Testis (tissue), 3 donors: ENCODE measurements around the gene IQCH. TPM values are rescaled to one million over a fixed set of nuclear protein-coding genes. Genes with fewer than 3 reads are reported as not detected.

Experiments
- DNase-seq: peaks from one replicate; pipeline ENCODE4 v3.0.0-alpha.2; 2019
- H3K27ac ChIP-seq, 2 donors: fragments of 200-600 bp; sonication (generic); one replicate each; pipeline ENCODE4 v1.5.1; 2019
- H3K27me3 ChIP-seq: fragments of 200-600 bp; sonication (generic); one replicate; pipeline ENCODE4 v1.5.1; 2019
- H3K36me3 ChIP-seq: fragments of 200-600 bp; sonication (generic); one replicate; pipeline ENCODE4 v1.5.1; 2017; ENCODE audit warnings: low read depth; ENCODE audit errors: missing control alignments
- H3K4me1 ChIP-seq: fragments of 200-600 bp; sonication (generic); one replicate; pipeline ENCODE4 v1.5.1; 2019
- H3K4me3 ChIP-seq, 2 donors: fragments of 200-600 bp; sonication (generic); one replicate each; pipeline ENCODE4 v1.5.1; 2017 to 2019
- H3K9me3 ChIP-seq: fragments of 200-600 bp; sonication (generic); one replicate; pipeline ENCODE4 v1.5.1; 2017
- POLR2A ChIP-seq: fragments of 450-650 bp; IDR thresholded peaks from one replicate; pipeline ENCODE4 v1.6.1; 2017; ENCODE audit warnings: antibody characterized with exemption, mild to moderate bottlenecking, moderate library complexity
- WGBS, 2 donors: methylation state at CpG; one replicate each; pipeline ENCODE4 v1.1.5; 2018; 5-methylcytosine and 5-hydroxymethylcytosine counted together
- intact Hi-C: fragments of 100-400 bp; cut with DNase I; formaldehyde crosslinking; loops from one replicate; pipeline ENCODE4 v1.15.1; 2023; ENCODE audit warnings: low total_unique reads
- polyA plus RNA-seq: library from polyadenylated mRNA; stranded (reverse); fragments of 350-450 nt; fragmentation: Illumina TruSeq; extraction: RNeasy Lipid Tissue Mini Kit (QIAGEN cat#74804); gene quantifications from one replicate; pipeline ENCODE4 v1.2.3, GENCODE V29; 2014; ENCODE audit warnings: low read depth, low replicate concordance; ENCODE audit not compliant: insufficient read depth
- total RNA-seq, 2 donors: library from RNA; depleted of rRNA; stranded (reverse); fragments of >200 nt; gene quantifications; one replicate each; pipeline ENCODE4 v1.2.3, GENCODE V29; 2016
- TF ChIP-seq, protein P1 (sequence below), 3 experiments: fragments of 450-650 bp in 2 of 3; fragments of 200-600 bp in 1 of 3; sonication (generic) in 1 of 3; IDR thresholded peaks; one replicate each; pipeline ENCODE4 v1.5.1; 2016 to 2019; ENCODE audit warnings: antibody characterized with exemption in 3 of 3, mild to moderate bottlenecking in 2 of 3, moderate library complexity in 1 of 3

Gene IQCH
- total and polyA plus RNA-seq, 3 donors from 2014 or later: 23.5 to 42.2 (median 31.9) TPM

DNA sequence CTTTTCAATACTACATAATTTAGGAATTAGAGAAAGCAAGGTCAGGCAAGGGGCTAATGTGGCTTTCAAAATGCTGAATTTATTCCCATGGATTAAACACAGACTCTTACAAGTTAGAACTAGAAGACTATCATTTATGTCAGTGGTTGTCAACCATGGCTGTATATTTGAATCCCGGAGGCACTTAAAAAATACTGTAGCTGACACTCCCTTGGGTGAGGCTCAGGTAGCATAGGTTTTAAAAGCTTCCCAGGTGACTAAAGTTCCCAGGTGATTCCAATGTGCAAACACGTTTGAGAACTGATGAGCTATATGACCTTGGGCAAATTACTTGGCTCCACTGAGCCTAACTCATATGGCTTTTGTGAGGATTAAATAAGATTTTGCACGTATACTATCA is 29.7 kb upstream of the IQCH start:
- 84 to 91% methylated on average over 3 of the region's 3 CpGs for WGBS, 2 donors
- no peaks in the 10 kb centered on the region for H3K4me1 ChIP-seq
- no peaks in the 10 kb centered on the region for H3K36me3 ChIP-seq
- intact Hi-C loops: no loop called here
- no peaks in the 10 kb centered on the region for H3K27me3 ChIP-seq
- TF ChIP-seq, protein P1, sequence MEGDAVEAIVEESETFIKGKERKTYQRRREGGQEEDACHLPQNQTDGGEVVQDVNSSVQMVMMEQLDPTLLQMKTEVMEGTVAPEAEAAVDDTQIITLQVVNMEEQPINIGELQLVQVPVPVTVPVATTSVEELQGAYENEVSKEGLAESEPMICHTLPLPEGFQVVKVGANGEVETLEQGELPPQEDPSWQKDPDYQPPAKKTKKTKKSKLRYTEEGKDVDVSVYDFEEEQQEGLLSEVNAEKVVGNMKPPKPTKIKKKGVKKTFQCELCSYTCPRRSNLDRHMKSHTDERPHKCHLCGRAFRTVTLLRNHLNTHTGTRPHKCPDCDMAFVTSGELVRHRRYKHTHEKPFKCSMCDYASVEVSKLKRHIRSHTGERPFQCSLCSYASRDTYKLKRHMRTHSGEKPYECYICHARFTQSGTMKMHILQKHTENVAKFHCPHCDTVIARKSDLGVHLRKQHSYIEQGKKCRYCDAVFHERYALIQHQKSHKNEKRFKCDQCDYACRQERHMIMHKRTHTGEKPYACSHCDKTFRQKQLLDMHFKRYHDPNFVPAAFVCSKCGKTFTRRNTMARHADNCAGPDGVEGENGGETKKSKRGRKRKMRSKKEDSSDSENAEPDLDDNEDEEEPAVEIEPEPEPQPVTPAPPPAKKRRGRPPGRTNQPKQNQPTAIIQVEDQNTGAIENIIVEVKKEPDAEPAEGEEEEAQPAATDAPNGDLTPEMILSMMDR (IDR thresholded peaks at IDR 0.05): no peak
- TF ChIP-seq POLR2A: no peak
- no peak overlapping the region for H3K27ac ChIP-seq
- H3K9me3 ChIP-seq: no peaks in the 10 kb centered on the region
- H3K4me3 ChIP-seq: no peak overlapping the region
- no peak for DNase-seq

DNA sequence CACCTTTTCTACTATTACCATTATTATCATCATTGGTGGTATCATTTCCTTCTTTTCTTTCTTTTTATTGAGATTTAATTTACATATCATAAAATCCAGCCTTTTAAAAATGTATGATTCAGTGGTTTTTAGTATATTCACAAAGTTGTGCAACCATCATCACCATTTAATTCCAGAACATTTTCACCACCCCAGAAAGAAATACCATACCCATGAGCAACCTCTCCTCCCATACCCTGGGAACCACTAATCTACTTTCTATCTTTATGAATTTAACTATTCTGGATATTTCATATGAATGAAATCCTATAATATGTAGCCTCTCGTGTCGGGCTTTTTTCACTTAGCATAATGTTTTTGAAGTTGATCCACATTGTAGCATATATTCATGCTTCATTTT is 29.2 kb upstream of the IQCH start:
- H3K36me3 ChIP-seq: no peaks in the 10 kb centered on the region
- no peaks in the 10 kb centered on the region for H3K9me3 ChIP-seq
- no peak overlapping the region for H3K4me3 ChIP-seq
- TF ChIP-seq, protein P1 (IDR thresholded peaks at IDR 0.05): no peak
- no peak for TF ChIP-seq POLR2A
- H3K27ac ChIP-seq: no peak overlapping the region
- intact Hi-C loops: no loop called here
- WGBS, 2 donors: 96 to 98% methylated on average over 2 of the region's 2 CpGs
- H3K4me1 ChIP-seq: no peaks in the 10 kb centered on the region
- no peaks in the 10 kb centered on the region for H3K27me3 ChIP-seq
- DNase-seq: no peak

DNA sequence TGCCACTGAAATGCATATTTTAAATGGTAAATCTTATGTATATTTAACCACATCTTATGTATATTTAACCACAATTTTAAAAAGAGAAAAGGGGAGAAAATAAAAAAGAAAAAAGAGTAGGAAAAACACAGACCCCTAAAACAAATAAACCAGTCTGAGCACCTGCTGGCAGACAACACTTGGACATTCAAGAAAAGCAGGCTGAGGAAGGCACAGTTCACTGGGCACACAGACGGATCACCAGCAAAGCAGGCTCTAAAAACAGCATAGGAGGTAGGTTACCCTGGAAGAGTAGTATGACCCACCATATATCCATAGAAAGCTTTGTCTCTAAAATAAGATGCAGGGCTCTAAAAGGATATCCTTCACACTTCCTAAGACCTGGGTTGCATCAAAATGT is 27.2 kb upstream of the IQCH start:
- H3K9me3 ChIP-seq: no peaks in the 10 kb centered on the region
- H3K36me3 ChIP-seq: no peaks in the 10 kb centered on the region
- H3K27ac ChIP-seq: no peak overlapping the region
- WGBS, 2 donors: 95 to 97% methylated on average over 1 of the region's 1 CpG
- TF ChIP-seq, protein P1 (IDR thresholded peaks at IDR 0.05): no peak
- no peak for TF ChIP-seq POLR2A
- intact Hi-C loops: no loop called here
- no peaks in the 10 kb centered on the region for H3K27me3 ChIP-seq
- no peaks in the 10 kb centered on the region for H3K4me1 ChIP-seq
- H3K4me3 ChIP-seq: no peak overlapping the region
- no peak for DNase-seq

DNA sequence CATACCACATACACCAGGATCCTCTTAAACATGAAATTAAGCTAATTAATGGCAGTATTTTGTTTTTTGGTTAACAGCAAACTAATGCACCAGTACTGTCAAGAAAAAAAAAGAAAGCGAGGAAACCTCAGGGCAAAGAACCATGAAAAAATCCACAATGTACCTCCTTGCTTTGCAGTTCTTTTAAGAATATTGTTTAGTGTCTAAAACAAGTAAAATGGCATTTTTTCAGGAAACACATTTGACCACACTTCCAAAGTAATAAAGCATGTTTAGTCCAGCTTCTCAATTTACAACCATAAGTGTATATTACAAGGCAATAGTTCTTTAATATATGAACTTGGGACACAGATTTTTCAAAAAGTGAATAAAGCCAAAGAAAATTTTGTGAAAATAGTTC is 26.7 kb upstream of the IQCH start:
- no peak overlapping the region for H3K4me3 ChIP-seq
- H3K27ac ChIP-seq: no peak overlapping the region
- H3K27me3 ChIP-seq: no peaks in the 10 kb centered on the region
- no peak for DNase-seq
- TF ChIP-seq POLR2A: no peak
- TF ChIP-seq, protein P1 (IDR thresholded peaks at IDR 0.05): no peak
- no peaks in the 10 kb centered on the region for H3K36me3 ChIP-seq
- 96 to 98% methylated on average over 1 of the region's 1 CpG for WGBS, 2 donors
- intact Hi-C loops: no loop called here
- H3K4me1 ChIP-seq: no peaks in the 10 kb centered on the region
- H3K9me3 ChIP-seq: no peaks in the 10 kb centered on the region

DNA sequence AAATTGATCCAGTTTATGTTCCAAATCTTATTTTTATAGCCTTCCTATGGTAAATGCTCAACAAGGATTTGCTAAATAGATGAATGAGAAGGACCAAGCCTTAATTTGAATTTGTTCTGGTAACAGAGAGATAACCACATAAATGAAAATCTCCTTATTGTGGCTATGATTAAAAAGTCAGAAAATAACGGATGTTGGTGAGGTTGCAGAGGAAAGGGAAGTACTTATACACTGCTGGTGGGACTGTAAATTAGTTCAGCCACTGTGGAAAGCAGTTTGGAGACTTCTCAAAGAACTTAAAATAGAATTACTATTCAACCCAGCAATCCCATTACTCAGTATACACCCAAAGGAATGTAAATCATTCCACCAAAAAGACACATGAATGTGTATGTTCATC is 26.3 kb upstream of the IQCH start:
- Histone ChIP-seq H3K36me3 (no peaks in the 10 kb centered on the region), H3K27me3 (no peaks in the 10 kb centered on the region), H3K4me3 (no peak overlapping the region), H3K4me1 (no peaks in the 10 kb centered on the region), H3K9me3 (no peaks in the 10 kb centered on the region), H3K27ac (no peak overlapping the region)
- 77 to 85% methylated on average over 1 of the region's 1 CpG for WGBS, 2 donors
- no peak for TF ChIP-seq POLR2A
- TF ChIP-seq, protein P1 (IDR thresholded peaks at IDR 0.05): no peak
- DNase-seq: no peak
- intact Hi-C loops: no loop called here
